GM18858 (cell line): Measurements from ENCODE around the gene EVA1C.
"Not testable (repeated sequence)": the region's sequence is repeated elsewhere in the genome, so short reads cannot be mapped to it uniquely, and the experiment has no call there.

Experiments
- ATAC-seq: cut with Tn5 transposase; IDR thresholded peaks from one replicate; pipeline ENCODE4 v1.9.1; 2021; ENCODE audit not compliant: unreplicated experiment

Gene EVA1C

DNA sequence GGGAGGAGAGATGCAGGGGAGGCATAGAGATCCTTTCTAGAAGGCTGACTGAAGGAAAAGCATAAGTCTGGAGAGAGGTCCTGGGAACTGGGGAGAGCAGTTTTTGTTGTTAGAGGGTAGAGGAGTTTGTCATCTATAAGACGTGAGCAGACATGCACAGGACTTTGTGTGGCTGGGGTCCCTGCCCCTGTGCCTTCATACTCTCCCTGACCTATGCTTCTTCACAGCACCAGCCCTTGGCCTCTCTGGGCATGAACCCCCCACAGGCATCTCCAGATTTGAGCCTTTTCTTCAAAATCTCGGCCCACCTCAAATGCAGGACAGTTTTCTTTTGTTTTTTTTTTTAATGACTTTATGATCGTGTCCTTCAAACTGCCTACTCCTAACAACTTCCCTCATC is 79.9 kb downstream of the EVA1C start:
- ATAC-seq, result no peak

DNA sequence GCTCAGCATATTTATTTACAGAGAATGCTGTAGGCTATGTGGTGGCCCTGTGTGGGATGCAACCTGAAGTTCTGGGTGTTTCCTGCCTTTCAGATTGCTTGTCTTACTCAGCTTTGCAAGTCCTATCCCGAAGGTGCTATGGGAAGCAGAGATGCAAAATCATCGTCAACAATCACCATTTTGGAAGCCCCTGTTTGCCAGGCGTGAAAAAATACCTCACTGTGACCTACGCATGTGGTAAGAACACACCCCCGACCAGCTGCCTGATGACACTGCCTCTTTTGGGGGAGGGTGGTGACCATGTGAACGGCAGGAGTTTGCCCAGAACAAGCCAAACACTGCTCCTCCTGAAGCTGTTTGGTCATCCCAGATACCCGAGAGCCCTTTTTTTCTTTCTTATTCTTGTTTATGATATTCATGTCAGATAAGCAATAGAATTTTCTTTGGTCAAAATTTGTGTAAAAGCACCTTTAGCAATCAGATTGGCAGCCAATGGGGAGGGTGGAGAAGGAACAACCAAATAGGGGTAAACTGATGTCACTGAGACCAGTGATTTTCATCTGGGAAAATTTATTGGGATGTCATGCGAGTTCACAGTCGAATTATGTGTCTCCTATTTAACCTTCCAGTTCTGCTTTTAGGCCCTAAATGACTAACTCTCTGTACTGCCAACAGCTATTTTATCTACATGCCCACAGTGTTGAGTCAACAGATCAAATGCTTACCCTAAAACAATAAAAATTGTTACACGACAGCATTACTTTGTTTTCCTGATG is 82.6 kb downstream of the EVA1C start:
- no peak for ATAC-seq

DNA sequence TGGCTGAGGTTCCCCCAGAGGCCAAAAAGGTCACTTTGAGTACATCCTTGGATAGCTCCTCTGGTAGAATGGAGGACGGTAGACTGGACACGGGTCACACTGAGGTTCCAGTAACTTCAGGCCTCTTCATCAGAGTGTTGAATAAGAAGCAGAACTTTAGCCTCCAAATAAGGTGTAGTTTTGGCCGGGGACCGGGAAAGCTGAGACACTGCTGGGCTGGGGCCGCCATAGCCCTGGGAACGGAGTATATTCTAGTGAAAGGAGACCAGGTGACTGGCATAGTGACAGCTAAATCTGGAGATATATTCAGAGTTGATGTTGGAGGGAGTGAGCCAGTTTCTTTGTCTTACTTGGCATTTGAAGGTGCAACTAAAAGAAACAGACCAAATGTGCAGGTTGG is 84.1 kb downstream of the EVA1C start:
- no peak for ATAC-seq

DNA sequence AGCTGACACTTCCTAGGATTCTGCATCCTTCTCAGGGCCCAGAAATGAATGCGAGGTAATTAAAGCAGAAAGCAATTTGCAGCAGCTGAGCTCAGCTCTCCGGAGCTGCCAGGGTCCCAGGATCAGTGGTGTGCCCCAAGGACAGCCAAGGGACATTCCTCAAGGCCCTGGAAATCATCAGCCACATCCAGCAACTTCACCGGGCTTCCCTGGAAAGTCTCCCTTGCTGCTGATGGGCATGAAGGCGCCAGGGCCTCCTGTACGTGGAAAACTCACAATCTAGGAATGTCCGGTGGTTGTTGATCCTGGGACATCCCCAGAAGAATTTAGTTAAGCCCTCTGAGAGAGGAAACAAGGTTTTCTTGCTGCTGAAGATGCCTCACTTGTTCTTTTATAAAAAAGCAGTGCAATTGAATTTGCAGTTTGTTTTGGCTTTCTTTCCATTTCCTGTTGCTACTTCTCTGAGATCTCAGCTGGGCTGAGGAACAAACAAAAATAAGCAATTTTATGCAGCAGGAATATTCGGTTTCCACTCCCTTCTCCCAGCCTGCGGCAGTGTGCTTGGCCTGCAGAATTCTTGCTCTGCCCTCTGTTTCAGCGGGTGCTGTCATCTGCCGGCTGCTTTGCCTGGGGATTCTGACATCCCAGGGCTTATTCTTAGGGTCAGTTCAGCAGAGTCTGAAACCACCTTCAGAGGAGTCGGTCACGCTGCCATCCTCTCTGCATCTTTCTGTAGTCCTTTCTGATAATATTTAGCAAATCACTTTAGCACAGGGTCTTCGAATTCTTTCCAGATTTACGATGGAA is 86.9 kb downstream of the EVA1C start:
- ATAC-seq, result no peak

DNA sequence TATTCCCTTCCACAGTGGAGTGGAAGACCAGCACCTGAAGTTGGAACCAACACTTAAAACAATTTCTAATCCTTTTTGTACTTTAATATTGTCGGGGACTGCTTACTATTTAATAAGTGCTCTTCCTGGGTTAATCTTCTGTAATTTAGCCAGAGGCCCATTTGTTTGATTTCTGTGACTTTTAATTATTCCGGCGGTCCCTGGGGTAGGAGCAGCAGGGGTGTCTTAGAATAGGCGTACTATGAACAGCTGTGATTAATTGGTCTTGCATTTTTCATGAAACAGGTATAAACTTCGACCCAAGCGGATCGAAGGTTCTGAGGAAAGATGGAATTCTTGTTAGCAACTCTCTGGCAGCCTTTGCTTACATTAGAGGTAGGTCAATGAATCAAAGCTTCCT is 91.1 kb downstream of the EVA1C start:
- not testable (repeated sequence) for ATAC-seq

DNA sequence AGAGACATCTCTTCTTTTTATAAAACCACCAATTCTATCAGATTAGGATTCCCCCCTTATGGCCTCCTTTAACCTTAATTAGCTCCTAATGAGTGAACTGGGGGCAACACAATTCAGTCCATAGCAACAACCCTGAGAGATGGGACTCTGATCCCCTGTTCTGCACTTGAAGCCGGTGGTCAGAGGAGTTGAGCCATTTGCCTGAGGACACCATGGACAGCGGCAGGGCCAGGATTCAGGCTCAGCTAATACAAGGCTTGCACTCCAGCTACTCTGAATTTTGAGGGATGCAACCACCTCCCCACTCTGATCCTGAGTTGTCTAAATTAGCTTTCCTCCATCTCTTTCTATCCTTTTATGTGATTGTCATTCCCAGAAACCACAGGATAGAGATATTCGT is 93.3 kb downstream of the EVA1C start:
- not testable (repeated sequence) for ATAC-seq

DNA sequence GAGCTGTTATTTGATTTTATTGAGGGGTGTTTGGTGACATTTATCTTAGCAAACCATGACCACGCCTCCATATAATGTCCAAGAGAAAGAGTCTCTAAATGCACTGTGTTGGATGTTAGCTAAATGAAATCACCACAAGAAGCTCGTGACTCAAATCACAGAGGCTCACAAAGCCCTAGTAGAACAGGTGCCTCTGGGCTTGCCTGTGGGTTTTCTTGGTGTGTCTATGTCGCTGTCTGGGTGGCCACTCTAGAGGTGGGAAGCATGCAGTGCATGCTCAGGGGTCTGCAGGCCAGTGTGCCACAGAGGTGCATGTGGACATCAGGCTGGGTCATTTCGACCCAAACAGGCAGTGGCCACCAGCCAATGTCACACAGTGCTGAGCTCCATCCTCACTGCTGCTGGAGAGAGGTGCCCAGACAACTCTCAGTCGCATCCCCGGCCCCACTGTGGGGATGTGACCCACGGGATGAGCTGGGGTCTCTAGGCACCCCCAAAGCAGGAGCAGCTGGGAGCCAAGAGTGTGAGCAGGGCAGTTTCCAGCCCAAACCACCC is 94.0 kb downstream of the EVA1C start:
- ATAC-seq, result not testable (repeated sequence)

DNA sequence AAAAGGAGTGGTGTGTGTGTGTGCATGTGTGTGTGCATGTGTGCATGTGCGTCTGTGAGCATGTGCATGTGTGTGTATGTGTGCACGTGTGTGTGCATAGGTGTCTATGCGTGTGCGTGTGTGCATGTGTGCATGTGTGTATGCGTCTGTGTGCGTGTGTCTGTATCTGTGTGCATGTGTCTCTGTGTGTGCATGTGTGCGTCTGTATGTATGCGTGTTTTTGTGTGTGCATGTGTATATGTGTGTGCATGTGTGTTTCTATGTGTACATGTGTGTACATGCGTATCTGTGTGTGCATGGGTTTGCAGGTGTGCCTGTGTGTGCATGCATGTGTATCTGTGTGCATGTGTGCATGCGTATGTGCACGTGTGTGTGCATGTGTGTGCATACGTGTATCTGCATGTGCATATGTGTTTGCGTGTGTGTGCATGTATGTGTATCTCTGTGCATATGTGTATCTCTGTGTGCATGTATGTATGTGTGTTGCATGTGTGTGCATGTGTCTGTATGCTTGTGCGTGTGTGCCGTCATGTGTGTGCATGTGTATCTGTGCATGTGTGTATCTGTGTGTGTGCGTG is 94.9 kb downstream of the EVA1C start:
- no peak for ATAC-seq

DNA sequence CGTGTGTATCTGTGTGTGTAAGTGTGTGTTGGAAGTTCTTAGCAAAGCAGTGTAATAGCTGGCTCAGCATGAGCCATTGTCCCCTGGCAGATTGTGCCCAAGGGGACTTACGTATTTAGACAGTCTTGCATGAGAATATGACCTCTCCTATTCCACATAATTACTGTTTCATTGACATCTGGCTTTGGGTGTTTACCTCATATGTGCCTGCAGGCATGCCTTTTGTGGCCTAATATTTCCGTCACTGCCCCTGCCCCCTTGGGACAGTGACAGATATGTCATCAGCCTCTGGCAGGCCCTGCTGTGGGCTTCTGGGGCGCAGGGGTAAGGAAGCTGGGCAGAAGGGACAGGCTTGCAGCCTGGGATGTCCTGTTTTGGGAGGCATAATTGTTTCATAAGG is 95.5 kb downstream of the EVA1C start:
- not testable (repeated sequence) for ATAC-seq

DNA sequence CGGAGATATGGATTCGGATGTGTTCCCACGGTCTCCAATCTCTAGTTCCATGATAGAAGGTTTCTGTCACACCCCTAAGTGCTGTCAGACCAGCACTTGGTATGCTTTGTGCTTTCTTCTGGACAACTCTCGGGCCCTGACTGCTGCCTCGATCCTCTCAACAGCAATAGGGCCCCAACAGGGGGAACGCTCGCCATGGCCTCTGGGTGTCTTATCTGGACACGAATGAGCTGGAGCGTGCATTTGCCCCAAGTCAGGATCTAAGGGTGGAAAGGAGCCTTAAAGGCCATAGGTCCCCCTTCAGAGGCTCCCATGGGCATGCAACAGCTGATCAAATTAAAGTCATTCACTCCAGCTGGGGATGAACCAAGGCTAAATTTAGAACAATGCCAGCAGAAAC is 96.1 kb downstream of the EVA1C start:
- no peak for ATAC-seq

DNA sequence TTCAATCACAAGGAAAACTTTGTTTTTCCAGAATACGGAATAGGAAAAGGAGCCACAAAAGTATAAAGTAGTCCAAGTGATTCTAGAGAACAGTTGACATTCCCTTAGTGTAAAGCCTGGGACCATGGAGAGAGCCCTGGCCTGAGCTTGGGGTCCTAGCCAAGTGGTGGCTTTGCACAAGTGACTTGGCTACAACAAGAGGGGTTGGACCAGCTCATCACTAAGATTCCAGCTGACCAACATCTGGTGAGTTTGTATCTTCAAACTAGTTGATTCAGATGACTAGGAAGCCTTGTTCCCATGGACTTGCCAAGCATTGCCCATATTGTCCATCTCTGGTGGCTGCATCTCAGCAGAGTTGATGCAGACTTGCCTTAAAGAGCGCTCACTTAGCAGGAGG is 96.5 kb downstream of the EVA1C start:
- not testable (repeated sequence) for ATAC-seq

DNA sequence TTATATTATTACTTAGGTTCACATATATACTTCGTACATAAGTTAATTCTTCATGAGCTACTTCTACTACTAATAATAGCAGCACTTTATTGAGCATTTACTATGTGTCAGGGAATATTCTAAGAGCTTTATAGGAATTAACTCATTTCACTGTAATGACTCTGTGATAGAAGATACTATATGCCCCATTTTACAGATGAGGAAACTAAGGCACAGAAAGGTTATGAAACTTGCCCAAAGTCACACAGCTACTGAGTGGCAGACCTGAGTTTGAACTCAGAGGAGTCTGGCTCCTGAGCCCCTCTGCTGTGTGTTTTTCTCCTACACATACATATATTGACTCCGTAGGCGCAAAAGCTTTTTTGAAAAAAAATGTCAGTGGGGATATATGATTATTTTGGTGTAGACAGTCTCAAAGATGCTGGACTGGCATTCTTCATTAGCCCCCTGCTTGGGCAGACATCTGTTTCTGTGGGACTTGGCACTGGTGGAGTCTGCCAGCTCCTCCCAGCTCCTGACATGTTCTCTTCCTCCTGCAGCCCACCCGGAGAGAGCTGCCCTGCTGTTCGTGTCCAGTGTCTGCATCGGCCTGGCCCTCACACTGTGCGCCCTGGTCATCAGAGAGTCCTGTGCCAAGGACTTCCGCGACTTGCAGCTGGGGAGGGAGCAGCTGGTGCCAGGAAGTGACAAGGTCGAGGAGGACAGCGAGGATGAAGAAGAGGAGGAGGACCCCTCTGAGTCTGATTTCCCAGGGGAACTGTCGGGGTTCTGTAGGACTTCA is 102.0 kb downstream of the EVA1C start:
- no peak for ATAC-seq

DNA sequence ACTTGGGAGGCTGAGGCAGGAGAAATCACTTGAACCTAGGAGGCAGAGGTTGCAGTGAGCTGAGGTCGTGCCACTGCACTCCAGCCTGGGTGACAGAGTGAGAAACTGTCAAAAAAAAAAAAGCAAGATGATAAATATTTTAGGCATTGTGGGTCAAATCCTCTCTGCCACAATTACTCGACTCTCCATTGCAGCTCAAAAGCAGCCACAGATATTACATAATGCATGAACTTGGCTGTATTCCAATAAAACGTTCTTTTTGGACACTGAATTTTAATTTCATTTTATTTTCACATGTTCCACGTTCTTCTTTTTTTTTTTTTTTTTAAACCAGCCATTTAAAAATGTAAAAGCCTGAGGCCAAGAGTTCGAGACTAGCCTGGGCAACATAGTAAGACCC is 103.4 kb downstream of the EVA1C start:
- ATAC-seq, result no peak

DNA sequence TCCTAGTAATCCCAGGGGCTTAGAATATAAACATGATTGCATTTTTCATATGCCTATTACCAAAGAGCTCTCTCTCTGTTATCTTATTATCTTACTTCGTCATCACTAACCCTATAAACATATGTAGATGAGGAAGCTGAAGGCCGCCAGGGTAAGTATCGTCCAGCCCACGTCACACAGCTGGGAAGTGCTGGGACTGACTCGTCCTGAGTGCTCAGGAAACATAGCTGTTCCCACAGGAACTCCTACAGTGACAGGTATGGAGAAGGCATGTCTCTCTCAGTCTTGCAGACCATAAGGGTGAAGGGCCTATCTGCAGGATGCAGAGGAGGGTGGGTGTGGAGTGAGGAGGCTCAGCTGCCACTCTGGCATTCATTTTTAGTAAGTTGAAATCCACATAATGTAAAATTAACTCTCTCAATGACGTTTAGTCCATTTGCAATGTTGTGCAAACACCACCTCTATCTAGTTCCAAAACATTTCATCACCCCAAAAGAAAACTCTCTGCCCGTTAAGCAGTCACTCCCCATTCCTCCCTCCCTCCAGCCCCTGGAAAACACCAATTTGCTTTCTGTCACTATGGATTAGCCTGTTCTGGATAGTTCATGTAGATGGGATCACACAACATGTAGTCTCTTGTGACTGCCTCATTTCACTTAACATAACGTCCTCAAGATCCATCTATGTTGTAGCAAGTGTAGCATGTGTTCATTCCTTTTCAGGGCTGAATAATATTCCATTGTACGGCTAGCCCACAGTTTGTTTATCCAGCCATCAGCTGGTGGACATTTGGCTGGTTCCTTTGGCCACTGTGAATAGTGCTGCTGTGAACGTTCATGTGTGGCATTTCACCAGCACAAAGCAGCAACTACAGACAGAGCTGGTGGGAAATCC is 104.5 kb downstream of the EVA1C start:
- no peak for ATAC-seq

DNA sequence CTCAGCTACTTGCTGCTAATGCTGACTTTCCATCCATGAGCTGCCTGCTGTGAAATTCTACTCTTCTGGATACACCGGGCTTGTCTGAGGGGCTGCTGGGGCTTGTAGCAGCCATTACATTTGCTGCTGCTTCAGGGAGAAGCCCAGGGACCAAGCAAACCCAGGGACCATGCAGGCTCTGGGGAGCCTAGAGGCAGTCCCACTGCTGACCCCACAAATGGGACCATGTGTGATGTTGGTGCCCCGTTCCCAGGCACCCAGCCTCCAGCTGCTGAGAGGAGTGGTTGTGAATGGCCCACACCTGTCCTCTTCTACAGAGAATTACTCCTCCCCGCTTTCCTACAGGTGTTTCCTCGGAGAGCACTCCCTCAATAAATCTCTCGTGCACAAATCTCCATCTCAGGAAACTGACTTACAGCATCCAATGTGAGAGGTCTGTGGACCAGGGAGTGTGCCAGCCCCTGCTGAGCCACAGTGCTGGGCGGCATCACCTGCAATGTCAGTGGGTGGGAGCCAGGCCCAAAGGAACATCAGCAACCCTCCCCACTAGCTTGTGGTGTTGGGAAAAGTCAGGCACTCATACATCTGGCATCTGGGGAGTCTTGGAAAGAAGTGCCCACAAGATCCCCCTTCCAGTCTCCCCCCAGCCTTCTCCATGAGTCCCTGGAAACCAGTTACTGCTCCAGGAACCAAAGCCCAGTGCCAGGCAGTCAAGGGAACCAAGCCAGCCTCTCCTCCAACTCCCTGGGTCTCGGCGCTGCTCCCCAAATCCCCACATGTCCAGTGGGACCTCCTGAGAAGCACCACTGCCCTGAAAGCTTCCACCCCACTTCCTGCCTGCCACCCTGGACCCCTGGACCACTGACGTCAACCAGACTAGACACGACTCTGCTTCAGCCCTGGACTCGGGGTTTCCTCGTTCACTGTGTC is 107.7 kb downstream of the EVA1C start:
- no peak for ATAC-seq

DNA sequence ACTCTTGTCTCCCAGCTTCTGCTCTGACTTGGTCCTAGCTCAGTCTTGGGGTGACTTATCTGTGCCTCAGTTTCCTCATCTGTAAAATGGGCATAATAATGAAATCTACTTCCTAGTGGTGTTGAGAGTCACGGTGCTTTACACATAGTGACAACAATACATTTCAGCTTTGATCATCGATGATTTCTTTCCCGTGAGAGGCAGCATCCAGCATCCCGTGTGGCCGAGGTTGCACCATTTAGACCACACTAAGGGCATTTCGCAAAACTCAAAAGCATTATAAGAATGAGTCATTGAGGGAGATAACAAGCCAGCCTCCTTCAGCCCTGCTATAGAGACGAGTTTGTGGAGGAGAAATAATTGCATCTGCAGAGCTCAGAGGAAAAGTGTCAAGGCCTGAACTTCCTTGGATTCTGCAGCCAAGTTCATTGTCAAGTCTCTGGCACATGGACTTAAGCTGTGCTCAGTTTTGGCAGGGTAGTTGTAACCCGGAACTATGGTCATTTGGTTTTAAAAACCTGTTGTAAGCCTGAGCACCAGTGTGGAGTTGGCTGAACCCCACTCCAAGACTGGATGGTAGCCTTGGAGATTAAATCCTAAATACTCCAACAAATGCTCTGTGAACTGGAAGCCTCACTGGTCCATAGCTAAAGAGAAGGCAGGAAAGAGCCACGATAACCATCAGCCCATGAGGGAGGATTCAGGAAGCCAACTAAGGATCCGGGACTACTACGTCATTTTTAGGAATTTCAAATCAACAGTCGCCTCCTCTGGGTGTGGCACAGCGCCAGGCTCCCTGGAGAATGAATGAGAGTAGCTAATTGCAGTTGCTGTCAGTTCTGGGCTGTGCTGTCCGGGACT is 108.6 kb downstream of the EVA1C start:
- ATAC-seq, result no peak

DNA sequence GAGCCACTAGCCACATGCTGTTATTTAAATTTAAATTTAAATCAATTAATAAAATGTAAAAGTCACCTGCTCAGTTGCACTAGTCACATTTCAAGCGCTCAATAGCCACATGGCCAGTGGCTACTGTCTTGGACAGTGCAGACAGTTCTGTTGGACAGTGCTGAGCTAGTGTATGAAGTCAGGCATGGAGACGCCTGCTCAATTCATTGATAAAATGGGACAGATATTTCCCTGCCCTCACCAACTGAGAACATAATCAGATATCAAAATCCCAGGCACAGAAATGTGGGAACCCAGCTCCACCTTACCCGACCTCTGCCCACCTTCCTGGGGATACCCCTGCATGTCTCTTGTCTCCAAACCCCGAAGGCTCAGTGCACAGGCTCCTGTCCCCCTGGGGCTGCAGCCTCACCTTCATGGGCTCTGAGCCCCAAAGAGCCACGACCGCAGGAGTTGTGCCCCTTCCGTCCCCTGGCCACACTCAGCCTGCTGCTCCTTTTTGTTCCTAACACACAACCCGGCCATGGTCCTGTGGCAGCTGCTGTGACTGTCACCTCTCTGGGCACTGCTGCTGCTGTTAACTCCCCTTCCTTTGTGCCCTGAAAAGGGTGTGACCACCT is 109.3 kb downstream of the EVA1C start:
- no peak for ATAC-seq

DNA sequence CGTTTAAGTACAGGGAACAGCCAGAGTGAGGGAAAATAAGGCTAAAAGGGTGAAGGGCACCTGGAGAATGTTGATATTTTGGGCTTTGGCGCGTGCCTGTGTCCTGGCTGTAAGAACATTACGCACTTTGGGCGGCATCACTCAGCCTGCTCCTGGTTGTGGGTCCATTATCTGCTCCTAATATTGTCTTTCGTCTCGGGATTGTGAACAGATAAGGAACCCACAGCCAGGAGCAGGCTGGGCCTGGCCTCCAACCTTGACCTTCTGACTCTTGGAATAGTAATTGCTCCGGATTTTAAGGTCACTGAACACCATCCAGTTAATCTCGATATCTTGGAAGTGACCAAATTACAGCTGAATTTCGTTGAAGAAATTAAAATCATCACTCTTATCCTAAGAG is 111.0 kb downstream of the EVA1C start:
- no peak for ATAC-seq
